ENCODE results near the gene GID8.

GRCh38 chr20:62969939-62970306, 32.0 kb downstream of the GID8 start:
- no peak for TF ChIP-seq CTCF (conservative IDR thresholded peaks at IDR 0.05; ENCODE audit: low read depth, low read length)
- TF ChIP-seq EZH2 (IDR thresholded peaks at IDR 0.05; ENCODE audit: borderline replicate concordance, low read depth, low read length, poor library complexity, severe bottlenecking): no peak

Measured in A673 (cell line).